Measurements from ENCODE around the gene TREM2.

TREM2 gene

DNA sequence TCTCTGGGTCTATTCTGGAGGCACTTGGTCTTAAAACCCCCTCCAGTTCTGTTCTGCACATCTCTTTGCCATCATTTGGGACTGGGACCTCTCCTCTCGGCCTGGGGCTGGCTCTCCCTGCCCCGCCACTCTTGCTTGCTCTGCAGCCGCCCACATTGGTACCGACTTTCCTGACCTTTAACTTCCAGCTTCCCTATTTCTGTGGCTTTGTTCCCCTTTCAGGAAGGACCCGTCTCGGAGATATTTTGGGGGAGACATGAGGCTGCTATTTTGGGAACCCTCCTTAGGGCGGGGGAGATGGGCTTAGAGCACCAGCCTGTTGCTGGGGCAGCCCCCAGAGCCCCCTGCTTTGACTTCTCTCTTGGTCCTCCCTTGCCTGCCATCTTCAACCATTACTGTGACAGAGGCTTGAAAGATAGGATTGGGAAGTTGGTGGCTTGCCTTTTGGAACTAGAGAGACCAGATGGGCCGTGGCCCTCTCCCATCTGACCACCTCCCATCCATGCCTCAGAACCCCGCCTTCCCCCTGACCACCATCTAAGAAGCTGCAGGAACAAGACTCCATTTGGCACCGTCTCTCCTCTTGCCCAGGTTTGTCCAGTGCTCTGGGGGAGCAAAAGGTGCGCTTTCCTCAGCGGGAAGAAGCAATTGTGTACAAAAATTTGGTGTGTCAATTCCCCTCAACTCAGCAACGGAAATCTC, 914 bp downstream of the TREM2 start:
- DNase-seq (ENCODE audit: low read depth): no peak

DNA sequence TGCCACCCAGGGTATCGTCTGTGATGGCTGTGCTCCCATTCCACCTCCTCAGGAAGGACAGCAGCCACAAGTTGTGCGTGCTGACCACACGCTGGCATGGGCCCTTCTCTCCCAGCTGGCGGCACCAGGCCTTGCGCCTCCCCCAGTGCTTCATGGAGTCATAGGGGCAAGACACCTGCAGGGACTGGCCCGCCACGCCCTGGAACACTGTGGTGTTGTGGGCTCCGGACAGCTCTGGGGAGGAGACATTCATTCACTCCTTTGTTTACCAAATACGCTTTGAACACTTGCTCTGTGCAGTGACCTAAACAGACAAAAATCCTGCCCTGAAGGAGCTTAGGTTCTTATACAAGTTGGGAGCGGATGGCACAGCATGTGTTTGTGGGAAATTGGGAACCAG, 1.5 kb downstream of the TREM2 start:
- DNase-seq (ENCODE audit: low read depth): no peak
- H3K4me3 ChIP-seq (ENCODE audit: low read depth, low read length): no peak overlapping the region
- TF ChIP-seq, protein P1, sequence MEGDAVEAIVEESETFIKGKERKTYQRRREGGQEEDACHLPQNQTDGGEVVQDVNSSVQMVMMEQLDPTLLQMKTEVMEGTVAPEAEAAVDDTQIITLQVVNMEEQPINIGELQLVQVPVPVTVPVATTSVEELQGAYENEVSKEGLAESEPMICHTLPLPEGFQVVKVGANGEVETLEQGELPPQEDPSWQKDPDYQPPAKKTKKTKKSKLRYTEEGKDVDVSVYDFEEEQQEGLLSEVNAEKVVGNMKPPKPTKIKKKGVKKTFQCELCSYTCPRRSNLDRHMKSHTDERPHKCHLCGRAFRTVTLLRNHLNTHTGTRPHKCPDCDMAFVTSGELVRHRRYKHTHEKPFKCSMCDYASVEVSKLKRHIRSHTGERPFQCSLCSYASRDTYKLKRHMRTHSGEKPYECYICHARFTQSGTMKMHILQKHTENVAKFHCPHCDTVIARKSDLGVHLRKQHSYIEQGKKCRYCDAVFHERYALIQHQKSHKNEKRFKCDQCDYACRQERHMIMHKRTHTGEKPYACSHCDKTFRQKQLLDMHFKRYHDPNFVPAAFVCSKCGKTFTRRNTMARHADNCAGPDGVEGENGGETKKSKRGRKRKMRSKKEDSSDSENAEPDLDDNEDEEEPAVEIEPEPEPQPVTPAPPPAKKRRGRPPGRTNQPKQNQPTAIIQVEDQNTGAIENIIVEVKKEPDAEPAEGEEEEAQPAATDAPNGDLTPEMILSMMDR (IDR thresholded peaks at IDR 0.05; ENCODE audit: low read depth, low read length, missing control alignments): no peak

More for the DNA sequence above, 914 bp downstream of the TREM2 start:
- H3K4me3 ChIP-seq (ENCODE audit: low read depth, low read length): no peak overlapping the region
- TF ChIP-seq, protein P1 (IDR thresholded peaks at IDR 0.05; ENCODE audit: low read depth, low read length, missing control alignments): no peak

DNA sequence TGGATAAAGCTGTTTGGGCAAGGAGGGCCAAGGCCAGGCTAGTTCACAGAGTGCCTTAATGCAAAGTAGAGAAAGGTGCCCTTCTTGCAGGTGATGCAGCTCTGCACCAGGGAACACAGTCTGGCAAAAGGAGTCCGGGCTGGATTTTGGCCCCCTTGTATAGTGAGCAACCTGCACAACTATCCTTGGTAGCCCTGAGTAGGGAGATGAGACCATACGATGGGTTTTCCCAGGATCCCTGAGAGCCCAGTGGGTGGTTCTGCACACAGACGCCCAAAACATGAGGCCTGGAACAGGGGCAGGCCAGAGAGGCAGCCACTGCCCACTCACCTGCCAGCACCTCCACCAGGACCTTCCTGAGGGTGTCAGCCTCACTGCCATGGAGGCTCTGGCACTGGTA, 2.0 kb downstream of the TREM2 start:
- H3K4me3 ChIP-seq (ENCODE audit: low read depth, low read length): no peak overlapping the region
- TF ChIP-seq, protein P1 (IDR thresholded peaks at IDR 0.05; ENCODE audit: low read depth, low read length, missing control alignments): no peak
- no peak for DNase-seq (ENCODE audit: low read depth)

DNA sequence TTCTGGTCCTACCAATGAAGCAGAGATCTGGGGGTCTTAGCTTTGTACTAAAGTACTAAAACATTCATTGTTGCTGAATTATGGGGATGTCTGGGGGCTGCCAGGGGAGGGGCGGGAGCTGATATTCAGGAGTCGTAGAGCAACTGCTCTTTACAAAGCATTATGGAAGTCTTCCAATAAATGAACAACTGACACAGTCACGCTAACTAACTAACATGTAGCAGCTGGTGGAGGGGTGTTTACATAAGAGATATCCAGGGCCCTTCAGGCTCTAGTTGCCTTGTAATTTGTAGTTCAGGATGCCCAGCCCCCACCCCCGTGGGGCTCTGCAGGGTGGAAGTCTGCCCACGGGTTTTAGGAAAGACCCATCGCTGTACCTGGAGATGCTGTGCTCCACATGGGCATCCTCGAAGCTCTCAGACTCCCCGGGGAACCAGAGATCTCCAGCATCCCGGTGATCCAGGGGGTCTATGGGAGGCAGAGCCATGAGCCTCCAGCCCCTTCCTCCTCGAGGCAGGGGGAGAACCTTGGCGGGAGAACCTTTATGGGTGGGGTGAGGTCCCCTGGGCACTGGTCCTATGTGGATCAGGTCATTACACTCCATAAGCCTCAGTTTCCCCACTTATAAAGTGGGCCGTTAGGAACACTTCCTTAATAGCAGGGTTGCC, 3.4 kb downstream of the TREM2 start:
- DNase-seq (ENCODE audit: low read depth): no peak
- no peak overlapping the region for H3K4me3 ChIP-seq (ENCODE audit: low read depth, low read length)
- TF ChIP-seq, protein P1 (IDR thresholded peaks at IDR 0.05; ENCODE audit: low read depth, low read length, missing control alignments): no peak

DNA sequence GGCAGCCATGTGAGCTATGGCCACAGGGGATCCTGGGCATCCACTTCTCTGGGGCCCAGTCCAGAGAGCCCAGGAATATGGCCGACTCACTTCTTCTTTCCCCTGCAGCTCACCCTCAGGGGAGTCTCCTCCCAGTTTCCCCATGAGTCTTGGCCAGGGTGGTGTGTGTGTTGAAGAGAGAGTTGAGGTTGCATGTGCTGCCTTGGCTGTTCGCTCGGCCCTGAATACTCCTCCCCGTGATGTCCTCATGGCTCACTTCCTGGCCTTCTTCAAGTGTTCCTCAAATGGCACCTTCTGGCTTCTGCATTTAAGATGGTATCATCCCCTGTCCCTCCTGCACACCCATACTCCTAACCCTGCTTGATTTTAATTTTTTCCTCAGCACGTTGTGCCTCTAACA, 5.6 kb downstream of the TREM2 start:
- TF ChIP-seq, protein P1 (IDR thresholded peaks at IDR 0.05; ENCODE audit: low read depth, low read length, missing control alignments): no peak
- H3K4me3 ChIP-seq (ENCODE audit: low read depth, low read length): no peak overlapping the region
- DNase-seq (ENCODE audit: low read depth): no peak

DNA sequence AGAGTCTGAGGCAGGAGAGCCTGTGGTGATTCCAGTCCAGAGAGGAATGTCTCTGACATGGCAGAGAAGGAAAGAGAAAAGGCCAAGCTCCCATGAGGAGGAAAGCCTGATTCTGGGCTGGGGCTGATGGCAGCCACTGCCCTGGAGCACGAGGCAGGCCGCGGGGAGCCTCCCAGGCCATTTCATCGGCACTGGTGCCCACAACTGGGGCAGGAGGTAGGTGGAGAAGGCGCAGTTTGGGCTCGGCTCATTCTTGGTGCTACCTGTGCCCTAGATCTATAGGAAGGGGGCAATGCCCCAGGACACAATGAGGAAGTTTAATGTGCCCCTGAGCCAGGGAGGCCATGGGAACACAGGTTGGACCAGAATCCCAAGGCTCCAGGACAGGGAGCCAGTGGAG, 6.1 kb downstream of the TREM2 start:
- DNase-seq (ENCODE audit: low read depth): no peak
- no peak overlapping the region for H3K4me3 ChIP-seq (ENCODE audit: low read depth, low read length)
- TF ChIP-seq, protein P1 (IDR thresholded peaks at IDR 0.05; ENCODE audit: low read depth, low read length, missing control alignments): no peak

DNA sequence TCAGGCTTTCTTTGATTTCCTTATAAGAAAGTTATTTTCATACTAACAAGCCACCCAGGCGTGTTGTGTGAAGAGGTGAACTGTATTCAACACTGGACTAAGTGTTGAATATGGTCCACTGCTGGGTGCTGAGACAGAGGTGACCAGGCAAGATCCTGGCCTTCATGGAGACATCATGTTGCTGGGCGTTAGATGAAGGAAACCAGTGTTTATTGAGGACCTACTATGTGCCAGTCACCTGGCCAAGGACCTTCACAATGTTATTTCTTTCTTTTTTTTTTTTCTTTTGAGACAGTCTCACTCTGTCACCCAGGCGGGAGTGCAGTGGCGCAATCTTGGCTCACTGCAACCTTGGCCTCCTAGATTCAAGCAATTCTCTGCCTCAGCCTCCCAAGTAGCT, 6.9 kb downstream of the TREM2 start:
- no peak overlapping the region for H3K4me3 ChIP-seq (ENCODE audit: low read depth, low read length)
- TF ChIP-seq, protein P1 (IDR thresholded peaks at IDR 0.05; ENCODE audit: low read depth, low read length, missing control alignments): no peak
- DNase-seq (ENCODE audit: low read depth): no peak

Data from GM12864 (cell line).